Effector memory CD8-positive, alpha-beta T cell (primary cell): ENCODE data around the gene CACNA1C.

Experiments
- ATAC-seq: fragments of 150-1000 bp; cut with Tn5 transposase; replicated peaks from 2 replicates; pipeline ENCODE4 v1.10.0; 2021; ENCODE audit warnings: mild to moderate bottlenecking, moderate library complexity
- DNase-seq, 3 experiments: peaks; one replicate each; pipeline ENCODE4 v3.0.0; 2021
- H3K27ac Mint-ChIP-seq, 2 donors: one replicate each; pipeline ENCODE4 v1.8.0; 2022; ENCODE audit warnings: mild to moderate bottlenecking in 2 of 2, mixed read lengths in 2 of 2, moderate library complexity in 2 of 2
- H3K27me3 Mint-ChIP-seq, 2 donors: one replicate each; pipeline ENCODE4 v1.8.0; 2022; ENCODE audit warnings: mixed read lengths in 2 of 2
- H3K36me3 Mint-ChIP-seq: one replicate; pipeline ENCODE4 v1.8.0; 2022; ENCODE audit warnings: mild to moderate bottlenecking, moderate library complexity, mixed read lengths; ENCODE audit not compliant: insufficient read depth
- H3K4me1 Mint-ChIP-seq, 2 donors: one replicate each; pipeline ENCODE4 v1.8.0; 2022; ENCODE audit warnings: low read depth in 2 of 2, mixed read lengths in 2 of 2
- H3K4me3 Mint-ChIP-seq, 2 donors: one replicate each; pipeline ENCODE4 v1.8.0; 2022; ENCODE audit warnings: mild to moderate bottlenecking in 2 of 2, mixed read lengths in 2 of 2, moderate library complexity in 2 of 2
- H3K9me3 Mint-ChIP-seq, 2 donors: one replicate each; pipeline ENCODE4 v1.8.0; 2022; ENCODE audit warnings: mixed read lengths in 2 of 2

Gene CACNA1C

GRCh38 chr12:2337031-2338010, 284.5 kb downstream of the CACNA1C start:
- no peak for ATAC-seq
- H3K4me3 Mint-ChIP-seq, result no peak overlapping the region
- H3K9me3 Mint-ChIP-seq, result no peaks in the 10 kb centered on the region
- peaks cover 30 to 68% of the 10 kb centered on the region in 2 donors for H3K27me3 Mint-ChIP-seq
- no peak for DNase-seq
- no peak overlapping the region for H3K27ac Mint-ChIP-seq
- H3K4me1 Mint-ChIP-seq, result no peaks in the 10 kb centered on the region
- H3K36me3 Mint-ChIP-seq, result no peaks in the 10 kb centered on the region

GRCh38 chr12:2338381-2338780, 285.6 kb downstream of the CACNA1C start:
- H3K9me3 Mint-ChIP-seq, result no peaks in the 10 kb centered on the region
- no peaks in the 10 kb centered on the region for H3K36me3 Mint-ChIP-seq
- no peak overlapping the region for H3K27ac Mint-ChIP-seq
- DNase-seq (no peak), ATAC-seq (no peak)
- no peak overlapping the region for H3K4me3 Mint-ChIP-seq
- no peaks in the 10 kb centered on the region for H3K4me1 Mint-ChIP-seq
- H3K27me3 Mint-ChIP-seq, result peaks cover 31 to 65% of the 10 kb centered on the region in 2 donors

GRCh38 chr12:2338991-2339431, 286.2 kb downstream of the CACNA1C start:
- Mint-ChIP-seq H3K9me3 (no peaks in the 10 kb centered on the region), H3K36me3 (no peaks in the 10 kb centered on the region), H3K4me3 (no peak overlapping the region), H3K27me3 (peaks cover 38 to 65% of the 10 kb centered on the region in 2 donors), H3K27ac (no peak overlapping the region), H3K4me1 (no peaks in the 10 kb centered on the region)
- ATAC-seq, result no peak
- DNase-seq, result no peak

GRCh38 chr12:2341051-2341751, 288.4 kb downstream of the CACNA1C start:
- Mint-ChIP-seq H3K36me3 (no peaks in the 10 kb centered on the region), H3K27me3 (peaks cover 34 to 64% of the 10 kb centered on the region in 2 donors)

GRCh38 chr12:2341871-2342270, 289.1 kb downstream of the CACNA1C start:
- no peaks in the 10 kb centered on the region for H3K4me1 Mint-ChIP-seq
- H3K36me3 Mint-ChIP-seq, result no peaks in the 10 kb centered on the region
- H3K4me3 Mint-ChIP-seq, result no peak overlapping the region
- H3K27me3 Mint-ChIP-seq, result peaks cover 31 to 64% of the 10 kb centered on the region in 2 donors
- ATAC-seq (no peak), DNase-seq (no peak)
- no peaks in the 10 kb centered on the region for H3K9me3 Mint-ChIP-seq
- no peak overlapping the region for H3K27ac Mint-ChIP-seq

More at GRCh38 chr12:2341051-2341751, 288.4 kb downstream of the CACNA1C start:
- ATAC-seq (no peak), DNase-seq (no peak)
- Mint-ChIP-seq H3K4me3 (no peak overlapping the region), H3K27ac (no peak overlapping the region), H3K9me3 (no peaks in the 10 kb centered on the region), H3K4me1 (no peaks in the 10 kb centered on the region)

GRCh38 chr12:2343681-2344080, 290.9 kb downstream of the CACNA1C start:
- DNase-seq, result no peak
- no peak for ATAC-seq
- Mint-ChIP-seq H3K36me3 (no peaks in the 10 kb centered on the region), H3K4me1 (no peaks in the 10 kb centered on the region), H3K27me3 (peaks cover 24 to 60% of the 10 kb centered on the region in 2 donors), H3K9me3 (no peaks in the 10 kb centered on the region), H3K4me3 (no peak overlapping the region), H3K27ac (no peak overlapping the region)

GRCh38 chr12:2344476-2344875, 291.7 kb downstream of the CACNA1C start:
- ATAC-seq (no peak), DNase-seq (no peak)
- no peaks in the 10 kb centered on the region for H3K36me3 Mint-ChIP-seq
- no peak overlapping the region for H3K27ac Mint-ChIP-seq
- peaks cover 32 to 68% of the 10 kb centered on the region in 2 donors for H3K27me3 Mint-ChIP-seq
- no peaks in the 10 kb centered on the region for H3K4me1 Mint-ChIP-seq
- no peaks in the 10 kb centered on the region for H3K9me3 Mint-ChIP-seq
- no peak overlapping the region for H3K4me3 Mint-ChIP-seq

- Mint-ChIP-seq H3K27me3 (peaks cover 36 to 72% of the 10 kb centered on the region in 2 donors), H3K9me3 (no peaks in the 10 kb centered on the region), H3K4me3 (no peak overlapping the region), H3K36me3 (no peaks in the 10 kb centered on the region), H3K27ac (no peak overlapping the region), H3K4me1 (no peaks in the 10 kb centered on the region)
- DNase-seq (no peak), ATAC-seq (no peak)
Observed at GRCh38 chr12:2344885-2345284, 292.1 kb downstream of the CACNA1C start.

GRCh38 chr12:2345902-2346301, 293.1 kb downstream of the CACNA1C start:
- no peaks in the 10 kb centered on the region for H3K4me1 Mint-ChIP-seq
- no peak overlapping the region for H3K27ac Mint-ChIP-seq
- ATAC-seq (no peak), DNase-seq (no peak)
- H3K4me3 Mint-ChIP-seq, result no peak overlapping the region
- no peaks in the 10 kb centered on the region for H3K36me3 Mint-ChIP-seq
- H3K9me3 Mint-ChIP-seq, result no peaks in the 10 kb centered on the region
- H3K27me3 Mint-ChIP-seq, result peaks cover 44 to 79% of the 10 kb centered on the region in 2 donors

- no peak overlapping the region for H3K4me3 Mint-ChIP-seq
- no peak overlapping the region for H3K27ac Mint-ChIP-seq
- no peaks in the 10 kb centered on the region for H3K4me1 Mint-ChIP-seq
- H3K9me3 Mint-ChIP-seq, result no peaks in the 10 kb centered on the region
- H3K27me3 Mint-ChIP-seq, result peaks cover 45 to 76% of the 10 kb centered on the region in 2 donors
- ATAC-seq (no peak), DNase-seq (no peak)
- no peaks in the 10 kb centered on the region for H3K36me3 Mint-ChIP-seq
Observed at GRCh38 chr12:2346416-2346815, 293.6 kb downstream of the CACNA1C start.

- Mint-ChIP-seq H3K27me3 (peaks cover 54 to 78% of the 10 kb centered on the region in 2 donors), H3K36me3 (no peaks in the 10 kb centered on the region), H3K27ac (no peak overlapping the region), H3K9me3 (no peaks in the 10 kb centered on the region), H3K4me1 (peaks cover 0 to 2% of the 10 kb centered on the region in 2 donors), H3K4me3 (no peak overlapping the region)
- no peak for DNase-seq
- no peak for ATAC-seq
Observed at GRCh38 chr12:2347137-2347843, 294.5 kb downstream of the CACNA1C start.

- ATAC-seq, result no peak
- DNase-seq, result no peak
- no peak overlapping the region for H3K27ac Mint-ChIP-seq
- H3K4me3 Mint-ChIP-seq, result no peak overlapping the region
- peaks cover 61 to 85% of the 10 kb centered on the region in 2 donors for H3K27me3 Mint-ChIP-seq
- no peaks in the 10 kb centered on the region for H3K36me3 Mint-ChIP-seq
- no peaks in the 10 kb centered on the region for H3K9me3 Mint-ChIP-seq
- peaks cover 0 to 2% of the 10 kb centered on the region in 2 donors for H3K4me1 Mint-ChIP-seq
Observed at GRCh38 chr12:2347844-2348481, 295.2 kb downstream of the CACNA1C start.

- ATAC-seq (no peak), DNase-seq (no peak)
- H3K4me3 Mint-ChIP-seq, result no peak overlapping the region
- H3K4me1 Mint-ChIP-seq, result peaks cover 0 to 2% of the 10 kb centered on the region in 2 donors
- peaks cover 63 to 85% of the 10 kb centered on the region in 2 donors for H3K27me3 Mint-ChIP-seq
- H3K27ac Mint-ChIP-seq, result no peak overlapping the region
- H3K36me3 Mint-ChIP-seq, result no peaks in the 10 kb centered on the region
- H3K9me3 Mint-ChIP-seq, result no peaks in the 10 kb centered on the region
Observed at GRCh38 chr12:2348482-2348852, 295.7 kb downstream of the CACNA1C start.
